Measurements from ENCODE around the gene FAM186B. TPM values are rescaled to one million over a fixed set of nuclear protein-coding genes. Genes with fewer than 3 reads are reported as not detected.
A peak's percentile ranks its signal among the peaks of the same experiment; 100 is the strongest.

The FAM186B gene
- total and polyA plus RNA-seq, 8 donors = 0.20 to 4.6 (median 3.0) TPM

- TF ChIP-seq, protein P1, sequence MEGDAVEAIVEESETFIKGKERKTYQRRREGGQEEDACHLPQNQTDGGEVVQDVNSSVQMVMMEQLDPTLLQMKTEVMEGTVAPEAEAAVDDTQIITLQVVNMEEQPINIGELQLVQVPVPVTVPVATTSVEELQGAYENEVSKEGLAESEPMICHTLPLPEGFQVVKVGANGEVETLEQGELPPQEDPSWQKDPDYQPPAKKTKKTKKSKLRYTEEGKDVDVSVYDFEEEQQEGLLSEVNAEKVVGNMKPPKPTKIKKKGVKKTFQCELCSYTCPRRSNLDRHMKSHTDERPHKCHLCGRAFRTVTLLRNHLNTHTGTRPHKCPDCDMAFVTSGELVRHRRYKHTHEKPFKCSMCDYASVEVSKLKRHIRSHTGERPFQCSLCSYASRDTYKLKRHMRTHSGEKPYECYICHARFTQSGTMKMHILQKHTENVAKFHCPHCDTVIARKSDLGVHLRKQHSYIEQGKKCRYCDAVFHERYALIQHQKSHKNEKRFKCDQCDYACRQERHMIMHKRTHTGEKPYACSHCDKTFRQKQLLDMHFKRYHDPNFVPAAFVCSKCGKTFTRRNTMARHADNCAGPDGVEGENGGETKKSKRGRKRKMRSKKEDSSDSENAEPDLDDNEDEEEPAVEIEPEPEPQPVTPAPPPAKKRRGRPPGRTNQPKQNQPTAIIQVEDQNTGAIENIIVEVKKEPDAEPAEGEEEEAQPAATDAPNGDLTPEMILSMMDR (IDR thresholded peaks at IDR 0.05) = no peak
- DNase-seq = peak; percentile 90 to 94 (median 91)
These were observed 37.6 kb downstream of the FAM186B start, which contains the start of gene MCRS1 for GRCh38 chr12:49567611-49568441. MCRS1 (minus strand) TSS chr12:49568142; CDS start chr12:49566731, 1,411 bp downstream.

GRCh38 chr12:49567302-49567610 is 38.2 kb downstream of the FAM186B start:
- Histone ChIP-seq H3K27ac (peak overlapping the region; percentile 81 to 92), H3K36me3 (peaks cover 2 to 28% of the 10 kb centered on the region in 2 donors), H3K4me3 (peak overlapping the region; percentile 77 to 99), H3K9me3 (no peaks in the 10 kb centered on the region), H3K27me3 (no peaks in the 10 kb centered on the region), H3K4me1 (peaks cover 8 to 24% of the 10 kb centered on the region in 2 donors)
- intact Hi-C loops (cut with DNase I) = no loop called here
- TF ChIP-seq, protein P1 (IDR thresholded peaks at IDR 0.05) = no peak
- ATAC-seq (peak; percentile 16), DNase-seq (peak in 1 of 4 donors; percentile 70)

More at GRCh38 chr12:49567611-49568441, 37.6 kb downstream of the FAM186B start, which contains the start of gene MCRS1:
- no peaks in the 10 kb centered on the region for H3K27me3 ChIP-seq
- peak within 1 kb of the TSS; percentile 81 to 92 for H3K27ac ChIP-seq
- H3K36me3 ChIP-seq = peaks cover 1 to 22% of the 10 kb centered on the region in 2 donors
- peaks cover 8 to 24% of the 10 kb centered on the region in 2 donors for H3K4me1 ChIP-seq
- intact Hi-C loops (cut with DNase I) = no loop called here
- peak within 1 kb of the TSS; percentile 77 to 99 for H3K4me3 ChIP-seq
- peak; percentile 97 for ATAC-seq
- no peaks in the 10 kb centered on the region for H3K9me3 ChIP-seq

GRCh38 chr12:49566361-49566760 is 39.1 kb downstream of the FAM186B start:
- DNase-seq (peak in 2 of 4 donors; percentile 25 to 42), ATAC-seq (no peak)
- H3K27ac ChIP-seq = no peak overlapping the region
- H3K4me1 ChIP-seq = peaks cover 8 to 24% of the 10 kb centered on the region in 2 donors
- H3K36me3 ChIP-seq = peaks cover 2 to 37% of the 10 kb centered on the region in 2 donors
- intact Hi-C loops (cut with DNase I) = no loop called here
- H3K9me3 ChIP-seq = no peaks in the 10 kb centered on the region
- H3K27me3 ChIP-seq = no peaks in the 10 kb centered on the region
- H3K4me3 ChIP-seq = no peak overlapping the region
- TF ChIP-seq, protein P1 (IDR thresholded peaks at IDR 0.05) = no peak

DNA sequence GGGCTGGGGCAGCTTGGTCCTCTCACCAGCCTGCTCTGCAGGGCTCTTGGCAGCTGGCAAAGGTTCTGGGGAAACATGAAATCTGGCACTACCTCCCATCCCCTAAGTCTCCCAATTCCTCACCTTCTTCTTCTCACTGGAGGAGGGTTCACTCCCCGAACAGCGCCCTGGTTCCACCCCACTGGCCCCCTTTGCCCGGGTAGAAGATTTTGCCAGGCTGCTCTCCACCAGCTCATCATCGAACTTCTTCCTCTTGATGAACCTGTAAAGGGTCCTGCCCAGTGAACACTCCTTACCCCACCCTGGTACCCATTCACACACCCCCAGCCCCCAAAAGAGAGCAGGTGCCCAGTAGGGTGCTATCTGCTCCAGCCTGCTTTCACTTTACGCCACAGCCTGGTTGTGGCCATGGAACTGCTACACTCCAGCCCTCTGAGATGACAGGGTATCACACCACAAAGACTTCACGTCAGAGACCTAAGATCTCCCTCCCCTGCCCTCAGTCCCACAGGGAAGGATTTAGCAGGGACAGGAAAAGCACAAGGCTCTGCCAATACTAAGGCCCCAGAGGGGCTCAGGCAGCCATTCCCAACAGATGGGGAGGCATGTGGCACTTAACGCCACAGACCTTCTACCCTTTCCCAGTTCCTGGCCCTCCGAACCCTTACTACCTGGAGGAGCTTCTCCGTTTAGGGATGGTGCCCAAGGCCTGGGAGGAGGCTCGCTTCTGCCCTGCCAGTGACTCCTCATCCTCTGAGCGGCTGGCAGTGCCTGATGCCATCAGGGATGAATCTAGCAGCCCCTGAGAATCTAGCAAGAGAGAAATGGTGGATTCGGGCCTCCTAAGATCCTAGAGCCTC is 39.8 kb downstream of the FAM186B start:
- intact Hi-C loops (cut with DNase I) = no loop called here
- peaks cover 2 to 44% of the 10 kb centered on the region in 2 donors for H3K36me3 ChIP-seq
- H3K4me3 ChIP-seq = no peak overlapping the region
- no peaks in the 10 kb centered on the region for H3K9me3 ChIP-seq
- no peak overlapping the region for H3K27ac ChIP-seq
- TF ChIP-seq, protein P1 (IDR thresholded peaks at IDR 0.05) = no peak
- ATAC-seq (no peak), DNase-seq (peak in 2 of 4 donors; percentile 19 to 35)
- peaks cover 8 to 24% of the 10 kb centered on the region in 2 donors for H3K4me1 ChIP-seq
- no peaks in the 10 kb centered on the region for H3K27me3 ChIP-seq

Measured in left lung (tissue), 10 donors.